ENCODE measurements around the gene TYSND1. TPM values are rescaled to one million over a fixed set of nuclear protein-coding genes. Genes with fewer than 3 reads are reported as not detected.

Gene TYSND1
- total and polyA plus RNA-seq, 2 of the 13 experiments (the other 11 are each of a cell fraction or from before 2014, with no cell fraction given) = 3.3 to 8.9 TPM

DNA sequence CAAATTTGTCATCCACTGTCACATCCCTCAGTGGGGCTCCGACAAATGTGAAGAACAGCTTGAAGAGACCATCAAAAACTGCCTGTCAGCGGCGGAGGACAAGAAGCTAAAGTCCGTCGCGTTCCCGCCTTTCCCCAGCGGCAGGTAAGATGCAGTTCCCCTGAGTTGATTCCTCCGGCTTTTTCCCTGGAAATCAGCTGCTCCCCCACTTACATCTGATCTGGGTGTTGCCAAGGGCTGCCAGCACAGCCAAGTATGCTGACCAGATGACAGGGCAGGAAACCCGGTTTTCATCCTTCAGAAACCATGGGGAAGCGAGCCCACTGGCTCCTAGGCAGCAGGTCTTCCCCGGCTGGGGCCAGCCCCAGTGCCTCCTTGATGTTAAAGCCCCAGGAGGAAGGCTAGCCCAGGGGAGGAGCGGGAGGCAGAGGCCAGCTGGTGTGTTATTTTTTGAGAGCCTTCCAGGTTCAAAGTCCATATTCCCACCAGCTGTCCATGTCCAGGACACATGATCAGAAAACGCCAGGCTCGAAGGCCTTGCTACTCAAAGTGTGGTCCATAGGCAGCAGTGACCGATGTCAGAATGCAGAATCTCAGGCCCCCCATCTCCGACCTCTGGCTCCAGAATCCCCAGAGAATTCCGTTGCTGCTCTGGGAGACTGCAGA, 37.3 kb downstream of the TYSND1 start (continued):
- TF ChIP-seq HMG20B (CRISPR knock-in tag; conservative IDR thresholded peaks at IDR 0.05) (no peak), TOE1 (CRISPR knock-in tag; IDR thresholded peaks at IDR 0.05) (no peak), ZNF34 (CRISPR knock-in tag; IDR thresholded peaks at IDR 0.05; ENCODE audit: borderline replicate concordance) (no peak), ZNF3 (CRISPR knock-in tag; IDR thresholded peaks at IDR 0.05) (no peak), HOXD1 (CRISPR knock-in tag; IDR thresholded peaks at IDR 0.05) (peak; percentile 62; the same call in 1 of the 2 replicates), PITX1 (CRISPR knock-in tag; IDR thresholded peaks at IDR 0.05) (no peak), RORA (CRISPR knock-in tag; IDR thresholded peaks at IDR 0.05) (no peak), HNRNPLL (IDR thresholded peaks at IDR 0.05; ENCODE audit: low read depth, low read length, poor library complexity, severe bottlenecking) (no peak), TCF7L2 (IDR thresholded peaks at IDR 0.05; ENCODE audit: low read depth, low read length) (no peak), ZNF136 (CRISPR knock-in tag; IDR thresholded peaks at IDR 0.05; ENCODE audit: low read depth) (no peak), RXRB (CRISPR knock-in tag; IDR thresholded peaks at IDR 0.05; ENCODE audit: borderline replicate concordance) (peak; percentile 78), FOXO1 (CRISPR knock-in tag; IDR thresholded peaks at IDR 0.05) (peak; percentile 62; the same call in 1 of the 2 replicates), ZNF720 (CRISPR knock-in tag; IDR thresholded peaks at IDR 0.05) (no peak), SP2 (CRISPR knock-in tag; IDR thresholded peaks at IDR 0.05) (no peak), ZNF597 (CRISPR knock-in tag; IDR thresholded peaks at IDR 0.05) (no peak), HOXA5 (CRISPR knock-in tag; IDR thresholded peaks at IDR 0.05) (peak; percentile 72), ZNF333 (CRISPR knock-in tag; IDR thresholded peaks at IDR 0.05; ENCODE audit: borderline replicate concordance) (peak; percentile 22; the same call in 1 of the 2 replicates), HNF4A (CRISPR knock-in tag; IDR thresholded peaks at IDR 0.05) (peak; percentile 96), SP4 (CRISPR knock-in tag; IDR thresholded peaks at IDR 0.05) (0 out of 2 replicates have a peak, but pooled peaks have one; percentile 26), ZKSCAN8 (CRISPR knock-in tag; IDR thresholded peaks at IDR 0.05; ENCODE audit: borderline replicate concordance) (no peak; the same call in 1 of the 2 replicates), GATAD2A (CRISPR knock-in tag; IDR thresholded peaks at IDR 0.05) (peak; percentile 82), PAX8 (CRISPR knock-in tag; IDR thresholded peaks at IDR 0.05; ENCODE audit: borderline replicate concordance) (no peak), FOSL2 (CRISPR knock-in tag; IDR thresholded peaks at IDR 0.05) (no peak; the same call in 1 of the 2 replicates), ZNF367 (CRISPR knock-in tag; IDR thresholded peaks at IDR 0.05; ENCODE audit: borderline replicate concordance) (0 out of 2 replicates have a peak, but pooled peaks have one; percentile 44), BCL6 (CRISPR knock-in tag; IDR thresholded peaks at IDR 0.05) (peak; percentile 71), ZNF101 (CRISPR knock-in tag; IDR thresholded peaks at IDR 0.05; ENCODE audit: borderline replicate concordance, low read depth) (no peak)
- TF ChIP-seq, protein P1, sequence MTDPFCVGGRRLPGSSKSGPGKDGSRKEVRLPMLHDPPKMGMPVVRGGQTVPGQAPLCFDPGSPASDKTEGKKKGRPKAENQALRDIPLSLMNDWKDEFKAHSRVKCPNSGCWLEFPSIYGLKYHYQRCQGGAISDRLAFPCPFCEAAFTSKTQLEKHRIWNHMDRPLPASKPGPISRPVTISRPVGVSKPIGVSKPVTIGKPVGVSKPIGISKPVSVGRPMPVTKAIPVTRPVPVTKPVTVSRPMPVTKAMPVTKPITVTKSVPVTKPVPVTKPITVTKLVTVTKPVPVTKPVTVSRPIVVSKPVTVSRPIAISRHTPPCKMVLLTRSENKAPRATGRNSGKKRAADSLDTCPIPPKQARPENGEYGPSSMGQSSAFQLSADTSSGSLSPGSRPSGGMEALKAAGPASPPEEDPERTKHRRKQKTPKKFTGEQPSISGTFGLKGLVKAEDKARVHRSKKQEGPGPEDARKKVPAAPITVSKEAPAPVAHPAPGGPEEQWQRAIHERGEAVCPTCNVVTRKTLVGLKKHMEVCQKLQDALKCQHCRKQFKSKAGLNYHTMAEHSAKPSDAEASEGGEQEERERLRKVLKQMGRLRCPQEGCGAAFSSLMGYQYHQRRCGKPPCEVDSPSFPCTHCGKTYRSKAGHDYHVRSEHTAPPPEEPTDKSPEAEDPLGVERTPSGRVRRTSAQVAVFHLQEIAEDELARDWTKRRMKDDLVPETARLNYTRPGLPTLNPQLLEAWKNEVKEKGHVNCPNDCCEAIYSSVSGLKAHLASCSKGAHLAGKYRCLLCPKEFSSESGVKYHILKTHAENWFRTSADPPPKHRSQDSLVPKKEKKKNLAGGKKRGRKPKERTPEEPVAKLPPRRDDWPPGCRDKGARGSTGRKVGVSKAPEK (CRISPR knock-in tag; IDR thresholded peaks at IDR 0.05; ENCODE audit: borderline replicate concordance) = no peak
- TF ChIP-seq, protein P2, sequence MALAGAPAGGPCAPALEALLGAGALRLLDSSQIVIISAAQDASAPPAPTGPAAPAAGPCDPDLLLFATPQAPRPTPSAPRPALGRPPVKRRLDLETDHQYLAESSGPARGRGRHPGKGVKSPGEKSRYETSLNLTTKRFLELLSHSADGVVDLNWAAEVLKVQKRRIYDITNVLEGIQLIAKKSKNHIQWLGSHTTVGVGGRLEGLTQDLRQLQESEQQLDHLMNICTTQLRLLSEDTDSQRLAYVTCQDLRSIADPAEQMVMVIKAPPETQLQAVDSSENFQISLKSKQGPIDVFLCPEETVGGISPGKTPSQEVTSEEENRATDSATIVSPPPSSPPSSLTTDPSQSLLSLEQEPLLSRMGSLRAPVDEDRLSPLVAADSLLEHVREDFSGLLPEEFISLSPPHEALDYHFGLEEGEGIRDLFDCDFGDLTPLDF (CRISPR knock-in tag; IDR thresholded peaks at IDR 0.05) = no peak; the same call in 1 of the 2 replicates

Data from HepG2 (cell line).